ENCODE results near the gene USP25. TPM values are rescaled to one million over a fixed set of nuclear protein-coding genes. Genes with fewer than 3 reads are reported as not detected.

Gene USP25
- total RNA-seq, 4 donors from 2014 or later = 37.4 to 107 (median 69.2) TPM

DNA sequence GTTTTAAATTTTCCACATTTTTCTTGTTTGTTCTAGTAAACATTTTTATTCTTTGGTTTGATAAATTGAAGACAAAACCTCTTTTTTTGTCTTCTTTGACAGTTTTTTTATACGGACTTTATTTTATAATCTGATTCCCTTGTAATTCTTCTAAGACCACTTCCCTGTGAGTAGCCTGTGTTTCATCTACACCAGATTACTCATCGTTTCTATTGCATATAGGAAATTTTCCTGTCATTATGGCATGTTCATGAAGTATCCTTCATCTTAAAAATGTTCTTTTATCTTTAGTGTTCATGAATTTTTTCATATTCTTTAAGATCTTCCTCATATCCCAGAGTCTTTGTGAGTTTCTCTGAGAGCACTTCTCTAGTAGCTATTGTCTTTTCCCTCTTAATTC lies 109.8 kb downstream of the USP25 start:
- in situ Hi-C loops (cut with MboI; ENCODE audit: low pct_ligation_motif_present in 1 of 4, low pct_unique_long_range_greater_than_20kb in 1 of 4, low sequenced_read_pairs in 3 of 4) = no loop called here
- Histone ChIP-seq H3K9me3 (no peaks in the 10 kb centered on the region), H3K27me3 (no peaks in the 10 kb centered on the region), H3K27ac (no peak overlapping the region), H3K36me3 (peaks cover 0 to 10% (median 0%) of the 10 kb centered on the region in 4 donors), H3K4me3 (no peak overlapping the region), H3K4me1 (peaks cover 3 to 20% (median 8%) of the 10 kb centered on the region in 4 donors)
- intact Hi-C loops (cut with DNase I; ENCODE audit: low total_unique reads) = no loop called here
- no peak for DNase-seq
- 94 to 100% methylated on average over 2 of the region's 2 CpGs for WGBS, 2 donors (ENCODE audit: low coverage in 1 of 2)
- TF ChIP-seq EP300 (IDR thresholded peaks at IDR 0.05; ENCODE audit: low read depth) (no peak), POLR2AphosphoS5 (IDR thresholded peaks at IDR 0.05) (no peak), POLR2A (IDR thresholded peaks at IDR 0.05) (no peak)
- TF ChIP-seq, protein P1, sequence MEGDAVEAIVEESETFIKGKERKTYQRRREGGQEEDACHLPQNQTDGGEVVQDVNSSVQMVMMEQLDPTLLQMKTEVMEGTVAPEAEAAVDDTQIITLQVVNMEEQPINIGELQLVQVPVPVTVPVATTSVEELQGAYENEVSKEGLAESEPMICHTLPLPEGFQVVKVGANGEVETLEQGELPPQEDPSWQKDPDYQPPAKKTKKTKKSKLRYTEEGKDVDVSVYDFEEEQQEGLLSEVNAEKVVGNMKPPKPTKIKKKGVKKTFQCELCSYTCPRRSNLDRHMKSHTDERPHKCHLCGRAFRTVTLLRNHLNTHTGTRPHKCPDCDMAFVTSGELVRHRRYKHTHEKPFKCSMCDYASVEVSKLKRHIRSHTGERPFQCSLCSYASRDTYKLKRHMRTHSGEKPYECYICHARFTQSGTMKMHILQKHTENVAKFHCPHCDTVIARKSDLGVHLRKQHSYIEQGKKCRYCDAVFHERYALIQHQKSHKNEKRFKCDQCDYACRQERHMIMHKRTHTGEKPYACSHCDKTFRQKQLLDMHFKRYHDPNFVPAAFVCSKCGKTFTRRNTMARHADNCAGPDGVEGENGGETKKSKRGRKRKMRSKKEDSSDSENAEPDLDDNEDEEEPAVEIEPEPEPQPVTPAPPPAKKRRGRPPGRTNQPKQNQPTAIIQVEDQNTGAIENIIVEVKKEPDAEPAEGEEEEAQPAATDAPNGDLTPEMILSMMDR (IDR thresholded peaks at IDR 0.05) = no peak

DNA sequence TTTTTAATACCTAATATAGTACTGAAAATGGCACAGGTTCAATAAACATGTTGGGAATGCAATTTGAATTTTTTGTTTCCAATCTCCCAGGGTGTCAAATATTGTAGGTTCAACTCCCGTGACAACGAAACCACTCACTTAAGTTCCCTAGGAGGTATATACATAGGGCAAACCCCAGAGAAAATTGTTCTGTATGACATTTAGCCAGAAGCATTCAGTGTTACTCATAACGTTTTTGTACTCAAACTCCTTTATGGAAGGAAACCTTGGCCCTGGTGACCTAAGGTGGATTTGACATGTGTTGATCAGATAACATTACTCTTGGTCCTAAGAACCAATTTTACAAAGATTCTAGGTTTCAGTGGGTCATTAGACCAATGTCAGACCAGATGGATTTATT lies 110.6 kb downstream of the USP25 start:
- H3K36me3 ChIP-seq = peaks cover 0 to 10% (median 0%) of the 10 kb centered on the region in 4 donors
- WGBS, 2 donors (ENCODE audit: low coverage in 1 of 2) = 85 to 88% methylated on average over 3 of the region's 3 CpGs
- no peak for TF ChIP-seq POLR2A (IDR thresholded peaks at IDR 0.05)
- peaks cover 3 to 20% (median 8%) of the 10 kb centered on the region in 4 donors for H3K4me1 ChIP-seq
- in situ Hi-C loops (cut with MboI; ENCODE audit: low pct_ligation_motif_present in 1 of 4, low pct_unique_long_range_greater_than_20kb in 1 of 4, low sequenced_read_pairs in 3 of 4) (no loop called here), intact Hi-C loops (cut with DNase I; ENCODE audit: low total_unique reads) (no loop called here)
- no peak for DNase-seq
- no peak overlapping the region for H3K4me3 ChIP-seq
- no peak overlapping the region for H3K27ac ChIP-seq
- H3K9me3 ChIP-seq = no peaks in the 10 kb centered on the region
- H3K27me3 ChIP-seq = no peaks in the 10 kb centered on the region

DNA sequence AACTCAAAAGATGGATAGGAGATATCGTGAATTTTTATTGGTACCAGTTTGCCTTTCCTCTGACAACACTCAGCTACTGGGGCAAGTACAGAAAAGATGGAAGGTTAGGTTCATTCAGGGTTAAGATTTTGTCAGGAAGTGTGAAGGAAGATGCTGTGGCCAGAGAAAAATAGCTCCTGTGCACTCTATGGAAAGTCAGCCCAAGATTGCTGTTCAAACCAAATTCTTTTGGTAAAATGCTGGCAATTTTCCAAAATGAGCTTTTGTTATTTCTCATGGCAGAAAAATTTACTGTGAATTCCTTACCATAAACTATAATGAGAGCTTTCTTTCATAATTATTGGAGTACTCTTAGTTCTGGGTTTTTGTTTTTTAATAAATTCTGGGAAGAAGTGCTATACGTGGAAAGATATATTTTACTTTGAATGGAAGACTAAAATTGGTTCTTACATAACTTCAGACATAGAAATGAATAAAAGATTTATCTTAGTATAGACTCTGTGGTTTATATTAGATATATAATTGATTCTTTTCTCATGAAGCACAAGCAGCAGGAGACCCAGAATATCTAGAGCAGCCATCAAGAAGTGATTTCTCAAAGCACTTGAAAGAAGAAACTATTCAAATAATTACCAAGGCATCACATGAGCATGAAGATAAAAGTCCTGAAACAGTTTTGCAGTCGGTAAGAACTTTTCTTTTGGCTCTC lies 112.2 kb downstream of the USP25 start:
- no peak for DNase-seq
- H3K4me1 ChIP-seq = peaks cover 3 to 20% (median 8%) of the 10 kb centered on the region in 4 donors
- H3K36me3 ChIP-seq = peaks cover 0 to 10% (median 0%) of the 10 kb centered on the region in 4 donors
- intact Hi-C loops (cut with DNase I; ENCODE audit: low total_unique reads) = no loop called here
- H3K27me3 ChIP-seq = no peaks in the 10 kb centered on the region
- H3K9me3 ChIP-seq = no peaks in the 10 kb centered on the region
- no peak overlapping the region for H3K4me3 ChIP-seq
- in situ Hi-C loops (cut with MboI; ENCODE audit: low pct_ligation_motif_present in 1 of 4, low pct_unique_long_range_greater_than_20kb in 1 of 4, low sequenced_read_pairs in 3 of 4) = no loop called here
- no peak overlapping the region for H3K27ac ChIP-seq
- no peak for TF ChIP-seq POLR2A (IDR thresholded peaks at IDR 0.05)
- TF ChIP-seq EP300 (IDR thresholded peaks at IDR 0.05; ENCODE audit: low read depth) = no peak
- TF ChIP-seq, protein P1 (IDR thresholded peaks at IDR 0.05) = no peak
- TF ChIP-seq POLR2AphosphoS5 (IDR thresholded peaks at IDR 0.05) = no peak
- whole genome bisulfite sequencing, 2 donors (ENCODE audit: low coverage in 1 of 2) = 82 to 86% methylated on average over 2 to 3 of the region's 3 CpGs

DNA sequence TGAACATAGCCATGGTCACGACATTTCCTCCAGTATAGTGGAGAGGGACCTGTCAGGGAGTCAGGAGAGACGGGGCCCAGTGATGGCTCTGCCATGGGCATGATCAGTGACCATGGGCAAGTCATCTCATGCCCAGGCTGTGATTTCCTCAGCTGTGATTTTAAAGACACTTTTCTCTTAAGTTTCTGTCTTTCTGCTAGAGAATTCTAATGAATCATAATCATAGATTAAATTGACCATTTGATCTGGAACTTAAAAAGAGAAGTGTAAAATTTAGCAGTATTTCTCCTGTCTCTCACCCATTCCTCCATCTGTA lies 112.7 kb downstream of the USP25 start:
- WGBS, 2 donors (ENCODE audit: low coverage in 1 of 2) = 93% methylated on average over 2 of the region's 2 CpGs; no CpG with 5 or more reads in 1 of the 2 donors
- H3K27me3 ChIP-seq = no peaks in the 10 kb centered on the region
- no peaks in the 10 kb centered on the region for H3K9me3 ChIP-seq
- H3K36me3 ChIP-seq = peaks cover 0 to 10% (median 0%) of the 10 kb centered on the region in 4 donors
- H3K4me1 ChIP-seq = peaks cover 3 to 17% (median 8%) of the 10 kb centered on the region in 4 donors
- H3K27ac ChIP-seq = no peak overlapping the region
- in situ Hi-C loops (cut with MboI; ENCODE audit: low pct_ligation_motif_present in 1 of 4, low pct_unique_long_range_greater_than_20kb in 1 of 4, low sequenced_read_pairs in 3 of 4) = no loop called here
- TF ChIP-seq EP300 (IDR thresholded peaks at IDR 0.05; ENCODE audit: low read depth) (no peak), POLR2AphosphoS5 (IDR thresholded peaks at IDR 0.05) (no peak), POLR2A (IDR thresholded peaks at IDR 0.05) (no peak)
- TF ChIP-seq, protein P1 (IDR thresholded peaks at IDR 0.05) = no peak
- intact Hi-C loops (cut with DNase I; ENCODE audit: low total_unique reads) = no loop called here
- H3K4me3 ChIP-seq = no peak overlapping the region
- DNase-seq = no peak
